Activated T-cell treated with anti-CD3 and anti-CD28 coated beads, Interleukin-2, amount 50 U/mL, for 1 hour (primary cell): ENCODE results near the gene GGT5.

ENCODE experiments used
- DNase-seq: peaks from one replicate; pipeline ENCODE4 v3.0.0-alpha.2; 2020

Gene GGT5

GRCh38 chr22:24181996-24182899 lies 62.6 kb downstream of the GGT5 start:
- DNase-seq = no peak

DNA sequence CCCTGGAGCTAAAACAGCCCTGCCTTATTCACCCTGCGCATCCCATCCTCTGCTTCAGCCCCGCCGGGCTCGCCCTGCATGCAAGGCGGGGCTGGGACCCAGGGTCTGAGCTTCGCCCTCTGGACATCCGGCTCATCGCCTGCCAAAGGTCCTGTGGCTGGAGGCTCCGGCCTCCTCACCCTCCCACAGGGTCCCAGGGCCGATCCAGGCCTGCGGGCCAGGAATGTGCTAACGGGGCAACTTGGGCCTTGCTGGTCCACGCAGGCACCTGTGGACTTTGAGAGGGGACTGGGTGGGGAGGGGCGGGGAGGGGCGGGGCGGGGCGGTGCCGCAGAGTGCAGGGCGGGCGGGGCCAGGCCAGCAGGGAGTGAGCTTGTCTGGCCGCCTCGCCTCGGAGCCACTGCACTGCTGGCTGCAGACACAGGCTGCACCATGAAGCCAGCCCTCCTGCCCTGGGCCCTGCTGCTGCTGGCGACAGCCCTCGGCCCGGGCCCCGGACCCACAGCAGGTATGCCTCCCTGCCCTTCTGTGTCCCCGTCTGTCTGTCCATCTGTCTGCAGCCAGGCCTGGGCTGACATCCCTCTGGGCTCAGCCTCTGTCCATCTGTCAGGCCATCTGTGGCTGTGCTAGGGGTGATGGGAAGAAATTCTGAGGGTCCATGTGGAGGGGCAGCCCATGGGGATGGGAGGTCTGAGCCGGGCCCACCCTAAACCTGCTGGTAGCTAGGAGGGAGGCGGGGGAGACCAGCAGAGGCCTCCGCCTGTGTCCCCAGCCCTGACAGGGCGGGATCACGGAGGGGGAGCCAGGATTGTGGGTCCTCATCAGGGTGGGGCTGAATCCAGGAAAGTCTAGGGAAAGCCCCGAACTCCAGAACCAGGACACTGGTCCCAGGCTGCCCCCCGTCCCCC lies 63.5 kb downstream of the GGT5 start, which contains the start of gene SUSD2:
TSS of gene SUSD2 (plus strand) at position 400 of the 908 bp plus-strand sequence. CDS start at position 433, 33 bp downstream.
- DNase-seq = no peak

DNA sequence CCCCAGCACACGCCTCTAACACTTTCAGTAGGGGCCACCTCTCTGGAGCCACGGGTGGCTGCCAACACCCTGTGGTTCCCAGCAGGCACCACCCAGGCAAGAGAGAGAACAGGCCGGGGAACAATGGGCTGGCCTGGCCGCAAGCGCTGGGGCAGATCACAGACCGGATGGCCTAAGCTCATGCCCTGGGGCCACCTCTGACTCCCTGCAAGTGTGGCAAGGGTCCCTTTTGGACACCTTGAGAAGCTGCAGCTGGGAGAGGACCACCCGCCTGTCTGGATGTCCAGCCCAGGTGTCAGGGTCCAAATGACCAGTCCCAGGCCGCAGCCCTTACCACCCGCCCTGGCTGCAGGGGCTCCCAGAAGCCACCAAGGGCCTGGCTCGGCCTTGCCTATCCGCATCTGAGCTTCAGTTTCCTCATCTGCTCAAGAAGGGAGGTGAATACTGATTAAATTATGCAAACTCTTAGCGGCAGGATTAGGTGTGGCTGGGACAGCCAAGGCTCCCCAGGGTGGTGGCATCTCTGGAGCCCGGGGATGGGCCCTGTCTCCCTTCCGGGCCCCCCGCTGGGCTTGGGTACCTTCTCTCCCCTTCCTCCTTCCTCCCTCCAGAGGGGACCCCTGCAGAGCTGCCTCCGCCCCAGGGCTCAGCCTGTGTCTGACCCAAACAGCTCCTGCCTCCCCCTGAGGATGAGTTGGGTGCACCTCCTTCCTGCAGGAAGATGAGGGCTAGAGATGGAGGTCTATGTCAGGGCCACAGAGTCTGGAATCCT lies 64.4 kb downstream of the GGT5 start:
- DNase-seq = no peak

GRCh38 chr22:24179478-24180210 lies 65.2 kb downstream of the GGT5 start:
- DNase-seq = no peak

DNA sequence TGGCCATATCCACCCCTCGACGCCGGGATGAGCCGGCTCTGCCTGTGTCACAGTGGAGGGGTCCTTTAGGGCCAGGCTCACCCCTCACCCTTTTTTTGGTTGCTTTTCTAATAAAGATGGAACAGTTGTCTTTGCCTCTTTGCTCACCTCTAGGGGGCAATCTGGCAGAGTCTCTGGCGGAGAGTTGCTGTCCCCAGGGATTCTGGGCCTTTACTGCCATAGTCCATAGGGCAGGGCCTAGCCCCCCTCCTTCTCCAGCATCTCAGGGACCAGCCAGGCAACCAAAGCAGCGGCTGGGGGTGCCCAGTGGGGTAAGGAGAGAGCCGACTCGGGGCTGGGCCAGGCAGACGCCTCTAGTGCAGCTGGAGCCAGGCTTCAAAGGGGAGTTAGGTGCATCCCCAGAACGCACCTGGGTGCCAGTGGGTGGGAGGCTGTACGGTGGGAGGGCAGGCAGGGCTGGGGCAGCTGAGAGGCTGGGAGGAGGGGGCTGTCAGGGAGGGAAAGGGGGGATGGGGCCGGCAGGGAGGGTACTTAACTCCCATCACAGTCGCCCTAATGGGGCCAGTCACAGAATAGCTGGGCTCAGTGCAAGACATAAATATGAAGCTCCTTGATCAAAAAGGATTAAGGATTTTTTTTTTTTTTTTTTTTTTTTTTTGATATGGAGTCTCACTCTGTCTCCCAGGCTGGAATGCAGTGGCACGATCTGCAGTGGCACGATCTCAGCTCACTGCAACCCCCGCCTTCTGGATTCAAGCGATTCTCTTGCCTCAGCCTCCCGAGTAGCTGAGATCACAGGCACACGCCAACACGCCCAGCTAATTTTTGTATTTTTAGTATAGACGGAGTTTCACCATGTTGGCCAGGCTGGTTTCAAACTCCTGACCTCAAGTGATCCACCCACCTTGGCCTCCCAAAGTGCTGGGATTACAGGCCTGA lies 66.1 kb downstream of the GGT5 start:
- DNase-seq = no peak

DNA sequence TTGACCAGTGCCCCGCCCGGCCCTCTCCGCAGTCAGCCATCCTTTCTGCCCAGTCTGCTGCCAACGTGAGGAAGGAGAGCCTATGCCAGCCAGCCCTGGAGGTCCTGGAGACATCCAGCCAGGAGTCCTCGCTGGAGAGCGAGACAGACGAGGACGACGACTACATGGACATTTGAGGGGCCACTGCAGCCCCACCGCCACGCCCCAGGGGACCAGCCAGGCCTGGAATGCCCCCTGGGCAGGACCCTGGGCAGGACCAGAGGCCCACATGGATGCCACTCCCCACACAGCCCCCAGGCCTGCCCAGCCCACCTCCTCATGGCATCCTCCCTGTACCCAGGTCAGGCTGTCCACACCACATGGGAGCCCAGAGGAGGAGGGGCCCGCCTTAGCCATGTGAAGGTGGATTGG lies 66.9 kb downstream of the GGT5 start:
- no peak for DNase-seq

DNA sequence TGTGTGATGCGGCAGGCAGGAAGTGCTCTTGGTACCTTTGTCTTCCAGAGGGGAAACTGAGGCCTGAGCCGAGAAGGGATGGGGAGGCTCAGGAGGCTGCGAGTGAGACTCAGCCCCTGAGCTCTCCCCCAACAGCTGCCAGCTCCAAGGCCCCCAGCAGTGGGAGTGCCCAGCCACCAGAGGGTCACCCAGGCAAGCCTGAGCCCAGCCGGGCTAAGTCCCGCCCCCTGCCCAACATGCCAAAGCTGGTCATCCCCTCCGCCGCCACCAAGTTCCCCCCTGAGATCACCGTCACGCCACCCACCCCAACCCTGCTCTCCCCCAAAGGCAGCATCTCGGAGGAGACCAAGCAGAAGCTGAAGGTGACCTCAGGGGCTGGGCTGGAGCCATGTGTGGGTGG lies 67.4 kb downstream of the GGT5 start:
- no peak for DNase-seq

GRCh38 chr22:24177045-24177444 lies 67.8 kb downstream of the GGT5 start:
- DNase-seq = no peak

DNA sequence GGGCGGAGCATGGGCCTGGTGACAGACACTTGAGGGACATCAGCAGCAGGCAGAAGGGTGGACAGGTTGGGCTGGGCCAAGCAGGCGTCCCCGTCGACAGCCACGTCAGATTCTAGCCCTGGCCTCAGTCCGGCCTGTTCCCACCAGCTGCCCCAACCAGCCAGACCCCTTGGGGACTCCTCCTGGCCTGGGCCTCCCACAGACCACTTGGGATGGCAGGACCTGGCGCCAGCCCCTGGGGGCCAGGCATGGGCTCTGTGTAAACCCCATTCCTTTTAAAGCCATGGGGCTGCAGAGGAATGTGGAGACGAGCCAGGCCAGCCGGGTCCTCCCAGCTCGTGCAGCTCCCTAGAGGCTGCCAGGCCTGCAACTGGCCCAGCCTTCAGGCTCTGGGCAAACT lies 68.3 kb downstream of the GGT5 start:
- no peak for DNase-seq

DNA sequence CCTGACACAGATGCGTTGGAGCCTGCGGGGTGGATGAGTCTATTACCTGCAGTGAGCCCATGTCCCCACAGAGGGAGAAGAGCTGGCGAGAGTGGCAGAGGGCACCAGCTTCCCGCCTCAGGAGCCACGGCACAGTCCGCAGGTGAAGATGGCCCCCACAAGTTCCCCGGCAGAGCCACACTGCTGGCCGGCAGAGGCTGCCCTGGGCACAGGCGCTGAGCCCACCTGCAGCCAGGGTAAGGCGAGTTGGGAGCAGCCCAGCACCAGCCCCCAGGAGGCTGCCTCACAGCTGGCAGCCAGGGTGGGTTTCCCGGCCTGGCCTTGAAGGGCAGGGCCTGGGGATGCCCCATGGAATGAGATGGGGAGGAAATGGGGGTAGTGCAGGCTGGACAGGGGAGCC lies 68.8 kb downstream of the GGT5 start:
- no peak for DNase-seq

- DNase-seq = peak; percentile 70
Measured at GRCh38 chr22:24175160-24175808, 69.6 kb downstream of the GGT5 start.

DNA sequence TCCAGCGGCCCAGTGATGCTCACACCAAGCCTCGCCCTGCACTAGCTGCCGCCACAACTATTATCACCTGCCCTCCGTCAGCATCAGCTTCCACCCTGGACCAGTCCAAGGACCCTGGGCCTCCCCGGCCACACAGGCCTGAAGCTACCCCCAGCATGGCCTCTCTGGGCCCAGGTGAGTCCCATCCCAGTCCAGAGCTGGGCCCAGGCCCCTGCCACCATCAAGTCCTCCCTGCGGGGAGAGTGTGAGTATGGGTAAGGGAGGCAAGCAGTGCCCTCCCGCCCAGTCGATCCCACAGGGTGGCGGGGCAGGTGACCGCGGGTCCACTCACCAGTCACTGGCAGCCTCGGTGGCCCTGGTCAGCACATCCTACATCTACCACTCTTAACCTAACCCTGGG lies 73.1 kb downstream of the GGT5 start:
- no peak for DNase-seq

DNA sequence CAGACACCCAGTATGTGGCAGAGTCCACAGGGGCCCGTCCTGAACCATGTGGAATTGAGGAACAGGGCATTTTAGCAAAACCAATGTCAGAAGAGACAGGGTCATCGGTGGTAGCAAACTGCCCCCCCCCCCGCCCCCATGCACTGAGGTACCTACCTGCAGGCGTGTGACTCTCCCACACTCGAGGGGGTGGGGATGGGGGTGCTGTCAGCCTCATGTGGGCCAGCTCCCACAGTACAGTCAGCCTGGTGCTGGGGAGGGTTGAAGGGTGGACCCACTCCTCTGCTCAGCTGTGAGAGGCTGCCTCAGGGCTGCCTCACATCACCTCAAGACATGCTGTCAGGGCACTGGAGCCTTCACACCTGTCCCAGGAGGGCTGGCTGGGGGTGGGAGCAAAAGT lies 74.2 kb downstream of the GGT5 start:
- DNase-seq = no peak

- DNase-seq = no peak
Measured at GRCh38 chr22:24170188-24170587, 74.7 kb downstream of the GGT5 start.
